GM18858 (cell line): ENCODE data around the gene PC.
"Not testable (repeated sequence)": the region's sequence is repeated elsewhere in the genome, so short reads cannot be mapped to it uniquely, and the experiment has no call there.

Experiments used
- ATAC-seq: cut with Tn5 transposase; IDR thresholded peaks from one replicate; pipeline ENCODE4 v1.9.1; 2021; ENCODE audit not compliant: unreplicated experiment

The PC gene

DNA sequence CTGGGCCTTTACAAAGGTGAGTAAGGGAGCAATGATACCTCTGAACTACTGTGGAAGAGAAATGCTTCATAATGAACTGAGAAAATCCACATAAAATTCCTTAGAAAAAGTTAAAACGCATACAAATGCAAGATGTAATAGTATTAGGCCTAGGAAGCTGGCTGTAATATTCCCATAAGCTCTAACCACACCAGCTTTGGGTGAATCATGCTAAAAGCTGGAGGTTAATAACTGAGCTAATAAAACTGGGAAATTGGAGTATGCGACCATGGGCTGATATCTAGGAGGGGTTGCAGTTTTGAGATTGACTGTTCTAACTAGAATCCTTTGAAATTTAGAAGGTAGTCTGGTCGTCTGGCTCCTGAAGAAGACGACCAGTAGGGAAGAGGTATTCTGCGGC, 143.5 kb downstream of the PC start:
- no peak for ATAC-seq

DNA sequence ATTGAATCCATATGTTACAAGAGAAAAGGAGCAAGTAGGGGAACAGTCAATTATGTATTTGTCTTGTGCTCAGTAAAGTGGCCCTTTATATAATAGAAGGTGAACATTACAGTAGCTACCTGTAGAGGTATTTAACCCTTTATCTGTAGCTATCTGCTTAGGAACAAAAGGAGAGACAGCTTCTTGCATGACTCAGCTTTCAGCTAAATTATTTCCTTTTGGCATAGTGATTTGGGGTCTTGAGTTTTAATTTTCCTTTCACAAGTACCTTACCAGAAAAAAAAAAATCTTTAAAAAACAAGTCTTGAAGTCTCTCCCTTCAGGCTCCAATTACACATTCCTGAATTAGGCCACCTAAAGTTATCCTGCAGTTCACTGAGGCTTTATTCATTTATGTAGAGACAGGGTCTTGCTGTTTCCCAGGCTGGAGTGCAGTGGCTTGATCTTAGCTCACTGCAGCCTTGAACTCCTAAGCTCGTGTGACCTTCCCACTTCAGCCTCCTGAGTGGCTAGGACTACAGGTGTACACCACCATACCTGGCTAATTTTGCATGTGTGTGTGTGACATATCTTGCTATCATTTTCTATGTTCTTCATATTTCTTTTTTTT, 147.5 kb downstream of the PC start:
- ATAC-seq = no peak

DNA sequence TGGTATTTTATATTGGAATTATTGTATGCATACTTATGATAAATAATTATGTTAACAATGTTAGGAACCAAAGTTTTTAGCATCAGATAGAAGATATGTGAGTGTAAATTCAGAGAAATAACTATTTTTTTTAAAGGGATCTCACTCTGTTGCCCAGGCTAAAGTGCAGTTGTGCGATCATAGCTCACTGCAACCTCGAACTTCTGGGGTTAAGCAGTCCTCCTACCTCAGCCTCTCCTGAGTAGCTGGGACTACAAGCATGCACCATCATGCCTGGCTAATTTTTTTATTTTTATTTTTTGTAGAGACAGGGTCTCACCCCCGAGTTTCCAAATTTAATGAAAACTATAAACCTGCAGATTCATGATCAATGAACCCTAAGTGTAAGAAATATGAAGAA, 148.6 kb downstream of the PC start:
- ATAC-seq = no peak

DNA sequence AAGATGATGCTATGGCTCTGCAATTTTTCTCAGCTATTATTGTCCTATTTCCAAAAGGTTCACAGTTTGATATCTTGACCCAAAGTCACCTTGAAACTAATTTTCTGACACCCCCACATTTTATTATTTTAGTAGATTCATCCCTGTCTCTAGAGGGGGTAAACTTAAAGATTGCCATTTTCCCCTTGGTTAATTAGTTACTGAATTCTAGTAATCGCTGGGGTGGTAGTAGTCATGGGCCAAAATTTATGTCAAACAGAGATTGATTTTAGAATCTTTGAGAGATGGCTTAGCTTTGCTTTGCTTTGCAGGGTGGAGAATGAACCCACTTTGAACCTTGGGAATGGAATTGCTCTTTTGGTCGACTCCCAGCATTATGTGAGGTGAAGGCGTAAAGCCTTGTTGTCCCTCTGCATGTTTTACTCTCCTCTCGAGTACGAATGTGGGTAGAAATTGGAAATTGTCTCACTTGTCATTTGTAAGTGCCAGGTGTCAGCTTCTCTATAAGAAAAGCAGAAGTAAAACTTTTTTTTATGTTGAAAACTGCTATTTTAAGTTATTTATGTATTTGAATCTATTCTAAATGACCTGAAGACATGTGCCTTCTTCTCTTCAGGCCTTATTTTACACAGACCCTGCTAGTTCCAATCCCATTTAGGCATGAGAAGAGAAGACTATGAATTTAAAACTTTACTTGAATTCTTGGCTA, 157.3 kb downstream of the PC start:
- no peak for ATAC-seq

- not testable (repeated sequence) for ATAC-seq
Observed at GRCh38 chr11:66799815-66800214, 158.4 kb downstream of the PC start.
